Erythroblast (primary cell): Measurements from ENCODE around the gene ITPR3.

Experiments used
- GATA1 ChIP-seq: IDR thresholded peaks from 2 replicates; pipeline ENCODE4 v1.6.1; 2011; ENCODE audit warnings: low read depth, mild to moderate bottlenecking, control low read depth, low read length, moderate library complexity
- POLR2A ChIP-seq: IDR thresholded peaks from 2 replicates; pipeline ENCODE4 v1.6.1; 2011; ENCODE audit warnings: mild to moderate bottlenecking, low read length

- TF ChIP-seq POLR2A (no peak), GATA1 (no peak)
Measured at GRCh38 chr6:33642897-33643296, 21.8 kb downstream of the ITPR3 start.
